ENCODE measurements around the gene SRGAP2B.
"Not testable (repeated sequence)": the region's sequence is repeated elsewhere in the genome, so short reads cannot be mapped to it uniquely, and the experiment has no call there.

Gene SRGAP2B

DNA sequence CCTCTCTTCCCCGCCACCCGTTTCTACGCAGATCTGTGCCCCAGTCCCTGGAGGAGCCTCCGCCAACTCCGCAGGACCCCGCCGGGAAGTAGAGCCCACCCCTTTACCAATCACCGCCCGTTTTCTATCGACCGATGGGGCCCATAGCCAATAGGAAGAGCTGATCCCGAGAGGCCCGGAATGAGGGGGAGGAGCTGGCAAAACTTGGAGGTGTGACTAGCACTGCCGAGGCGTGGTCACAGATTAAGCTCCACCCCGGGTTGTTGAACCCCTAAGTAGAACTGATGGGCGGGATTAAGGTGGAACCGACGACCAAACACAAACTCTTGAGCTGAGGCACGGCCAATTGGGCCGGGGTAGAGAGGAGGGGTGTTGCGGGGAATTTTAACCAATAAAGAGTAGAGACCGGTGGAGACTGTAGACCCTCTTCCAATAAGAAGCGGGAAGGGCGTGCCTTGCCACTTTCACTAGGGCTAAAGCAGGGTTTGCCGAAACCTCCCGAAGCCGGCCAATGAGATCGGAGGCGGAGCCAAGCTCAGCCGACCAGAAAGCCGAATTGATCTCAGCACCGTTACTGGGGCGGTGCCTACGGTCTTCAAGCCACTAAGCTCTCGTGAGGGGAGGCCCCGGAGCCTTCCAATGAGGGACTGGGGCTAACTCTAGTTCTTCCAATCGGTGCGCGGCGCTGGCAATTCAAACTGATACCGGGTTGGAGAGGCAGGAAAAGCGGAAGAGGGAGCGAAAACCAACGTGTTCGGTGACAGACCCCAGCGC is at the start of gene SRGAP2B, which contains the start of gene FAM72D:
SRGAP2B (minus strand) TSS at position 45 of the 774 bp plus-strand sequence. CDS start 2,427 bp downstream, outside the sequence.
FAM72D (plus strand) TSS at position 691 of the 774 bp plus-strand sequence. CDS start 874 bp downstream, outside the sequence.
- DNase-seq (ENCODE audit: insufficient read length, low spot score); FAIRE-seq: not testable (repeated sequence)

GRCh38 chr1:145144264-145144913 is 49.3 kb upstream of the SRGAP2B start:
- FAIRE-seq; DNase-seq (ENCODE audit: insufficient read length, low spot score): not testable (repeated sequence)

- FAIRE-seq; DNase-seq (ENCODE audit: insufficient read length, low spot score): not testable (repeated sequence)
Measured at GRCh38 chr1:145140549-145140948, 45.4 kb upstream of the SRGAP2B start.

DNA sequence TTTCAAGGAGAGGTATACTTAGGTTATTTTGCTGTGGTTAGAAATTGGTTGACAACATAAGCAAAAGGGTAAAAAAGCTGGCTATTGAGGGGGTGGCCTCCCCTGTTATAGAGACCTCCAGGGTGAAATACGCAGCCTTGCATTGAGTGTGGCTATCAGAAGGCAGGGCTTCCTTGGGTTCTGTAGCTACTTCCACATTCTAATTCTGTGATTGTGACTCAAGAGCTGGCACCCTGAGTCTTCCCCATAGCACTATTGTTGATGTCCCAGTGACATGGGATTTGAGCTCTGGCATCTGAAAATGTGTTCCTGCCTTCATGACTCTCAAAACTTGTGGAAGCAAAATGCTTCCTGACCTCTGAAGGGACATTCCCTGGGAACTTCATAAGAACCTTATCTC is 39.3 kb upstream of the SRGAP2B start:
- DNase-seq (ENCODE audit: insufficient read length, low spot score); FAIRE-seq: not testable (repeated sequence)

DNA sequence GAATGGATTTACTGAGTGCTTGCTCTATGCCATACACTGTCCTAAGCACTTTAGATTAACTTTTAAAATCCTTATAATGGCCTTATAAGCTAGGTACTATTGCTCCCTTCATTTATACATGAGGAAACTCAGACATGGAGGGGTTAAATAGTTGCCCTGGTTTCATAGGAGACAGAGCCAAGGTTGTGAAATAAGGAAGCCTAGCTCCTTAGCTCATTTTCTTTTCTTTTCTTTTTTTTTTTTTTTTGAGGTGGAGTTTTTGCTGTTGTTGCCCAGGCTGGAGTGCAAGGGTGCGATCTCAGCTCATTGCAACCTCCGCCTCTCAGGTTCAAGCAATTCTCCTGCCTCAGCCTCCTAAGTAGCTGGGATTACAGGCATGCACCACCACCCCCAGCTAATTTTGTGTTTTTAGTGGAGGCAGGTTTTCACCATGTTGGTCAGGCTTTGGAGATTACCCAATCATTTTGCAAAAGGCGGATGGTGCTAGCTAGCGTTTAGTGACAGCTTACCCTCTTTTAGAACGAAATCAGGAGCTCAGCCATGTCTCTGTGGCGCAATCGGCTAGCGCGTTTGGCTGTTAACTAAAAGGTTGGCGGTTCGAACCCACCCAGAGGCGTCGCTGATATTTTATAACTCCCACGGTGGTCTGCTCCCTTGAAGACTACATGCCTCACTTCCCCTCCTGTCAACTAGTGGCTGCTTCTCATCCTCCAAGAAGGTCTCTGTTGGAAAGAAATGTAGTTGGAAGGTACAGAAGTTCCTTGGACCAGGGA is 33.8 kb upstream of the SRGAP2B start:
- DNase-seq (ENCODE audit: insufficient read length, low spot score); FAIRE-seq: not testable (repeated sequence)

DNA sequence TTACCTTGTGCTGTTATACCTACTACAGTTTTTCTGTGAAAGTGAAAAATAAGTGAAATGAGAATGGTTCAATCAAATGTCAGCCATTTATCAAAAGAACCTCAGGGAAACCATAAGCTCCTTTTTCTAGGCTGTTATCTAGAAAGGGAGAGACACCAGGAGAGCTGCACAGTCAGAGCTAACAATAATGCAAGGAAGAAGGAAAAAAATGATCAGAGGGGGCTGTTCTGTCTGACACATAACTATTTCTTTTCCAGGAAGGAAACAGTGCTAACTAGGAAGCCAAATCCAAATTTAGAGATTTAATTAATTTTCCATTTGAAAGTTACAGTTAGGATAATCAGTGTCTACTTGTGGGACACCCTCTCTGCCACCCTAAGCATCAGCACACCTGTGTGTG is 32.0 kb upstream of the SRGAP2B start:
- not testable (repeated sequence) for DNase-seq (ENCODE audit: insufficient read length, low spot score); FAIRE-seq

- FAIRE-seq; DNase-seq (ENCODE audit: insufficient read length, low spot score): not testable (repeated sequence)
Measured at GRCh38 chr1:145125112-145125511, 30.0 kb upstream of the SRGAP2B start.

GRCh38 chr1:145123992-145124641 is 29.0 kb upstream of the SRGAP2B start:
- DNase-seq (ENCODE audit: insufficient read length, low spot score); FAIRE-seq: not testable (repeated sequence)

GRCh38 chr1:145123062-145123395 is 27.9 kb upstream of the SRGAP2B start:
- FAIRE-seq; DNase-seq (ENCODE audit: insufficient read length, low spot score): not testable (repeated sequence)

GRCh38 chr1:145122344-145123061 is 27.4 kb upstream of the SRGAP2B start:
- FAIRE-seq: not testable (repeated sequence)

GRCh38 chr1:145119842-145120241 is 24.7 kb upstream of the SRGAP2B start:
- DNase-seq (ENCODE audit: insufficient read length, low spot score); FAIRE-seq: not testable (repeated sequence)

More at GRCh38 chr1:145122344-145123061, 27.4 kb upstream of the SRGAP2B start:
- not testable (repeated sequence) for DNase-seq (ENCODE audit: insufficient read length, low spot score)

DNA sequence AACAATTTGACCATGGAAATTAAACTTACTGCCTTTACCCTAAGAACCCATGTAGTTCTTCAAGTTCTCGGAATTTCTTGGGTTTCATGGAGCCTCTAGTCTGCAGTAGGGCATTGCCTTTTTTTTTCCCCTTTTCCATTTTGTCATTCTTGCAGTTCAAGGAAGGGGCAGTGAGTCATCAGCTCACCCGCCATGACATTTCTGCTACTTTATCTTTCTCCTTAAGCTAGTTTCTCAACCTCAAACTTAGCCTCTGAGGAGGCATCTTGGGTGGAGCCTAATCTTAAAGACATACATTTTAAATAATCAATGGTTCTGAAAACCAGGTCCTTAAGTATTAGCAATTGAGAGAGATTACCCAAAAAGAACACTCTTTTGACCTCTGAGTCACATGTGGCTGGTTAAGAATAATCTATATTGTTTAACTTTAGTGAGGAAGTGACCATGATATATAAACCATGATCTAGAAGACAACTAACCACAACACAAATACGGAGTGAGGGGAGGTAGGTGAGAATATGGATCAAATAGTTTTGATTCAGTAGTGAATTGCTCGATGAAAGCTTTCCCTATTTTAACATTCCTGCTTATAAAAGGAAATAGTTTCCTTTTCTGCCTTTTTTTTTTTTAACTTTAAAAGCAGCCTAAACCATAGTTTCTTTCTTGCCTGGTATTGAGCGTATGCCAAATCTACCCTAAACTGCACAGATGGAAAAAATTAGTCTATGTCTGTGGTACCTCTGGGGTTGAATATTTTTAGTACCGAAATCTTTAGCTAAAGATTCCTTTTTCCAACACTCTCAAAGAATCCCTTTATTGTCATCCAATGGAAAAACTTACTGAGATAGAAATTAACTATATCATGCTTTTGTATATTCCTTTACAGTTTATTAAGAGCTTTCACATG is 20.7 kb upstream of the SRGAP2B start:
- DNase-seq (ENCODE audit: insufficient read length, low spot score); FAIRE-seq: not testable (repeated sequence)

GRCh38 chr1:145114560-145115057 is 19.5 kb upstream of the SRGAP2B start:
- FAIRE-seq; DNase-seq (ENCODE audit: insufficient read length, low spot score): not testable (repeated sequence)

DNA sequence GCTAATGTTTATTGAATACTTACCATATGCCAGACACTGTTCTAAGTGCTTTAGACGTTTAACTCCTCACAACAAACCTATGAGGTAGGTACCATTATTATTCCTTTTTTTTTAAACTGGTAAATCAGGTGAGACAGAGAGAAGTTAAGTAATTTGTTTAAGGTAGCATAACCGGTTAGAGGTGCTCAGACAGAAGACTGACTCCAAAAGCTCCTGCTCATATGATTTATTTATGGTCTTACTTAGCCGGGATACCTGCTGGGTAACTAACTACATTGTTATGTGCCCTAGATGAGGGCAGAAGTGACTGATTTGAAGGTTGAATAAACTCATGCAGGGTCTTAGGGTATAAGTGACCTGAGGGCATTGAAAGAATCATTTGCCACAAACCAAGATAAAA is 17.6 kb upstream of the SRGAP2B start:
- not testable (repeated sequence) for FAIRE-seq; DNase-seq (ENCODE audit: insufficient read length, low spot score)

GRCh38 chr1:145111674-145112073 is 16.5 kb upstream of the SRGAP2B start:
- FAIRE-seq; DNase-seq (ENCODE audit: insufficient read length, low spot score): not testable (repeated sequence)

DNA sequence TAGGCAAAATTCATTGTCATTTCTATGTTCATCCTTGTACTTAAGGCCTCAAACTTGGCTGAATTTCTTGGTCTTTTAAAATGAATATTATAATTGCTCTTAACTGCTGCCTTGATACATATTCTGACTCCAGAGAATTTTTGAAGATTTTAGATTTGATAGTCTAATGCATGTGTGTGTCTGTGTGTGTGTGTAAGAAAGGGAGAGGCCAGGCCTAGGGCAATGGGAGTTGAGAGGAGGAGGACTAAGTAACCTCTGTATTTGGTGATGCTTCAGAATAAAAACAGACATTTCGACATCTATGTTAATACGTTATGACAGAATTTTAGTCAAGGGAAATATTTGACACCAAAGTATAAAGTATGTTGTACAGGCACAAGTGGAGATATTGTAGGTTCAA is 8.2 kb upstream of the SRGAP2B start:
- FAIRE-seq; DNase-seq (ENCODE audit: insufficient read length, low spot score): not testable (repeated sequence)

- not testable (repeated sequence) for DNase-seq (ENCODE audit: insufficient read length, low spot score); FAIRE-seq
Measured at GRCh38 chr1:145101725-145102124, 6.6 kb upstream of the SRGAP2B start.

- not testable (repeated sequence) for FAIRE-seq; DNase-seq (ENCODE audit: insufficient read length, low spot score)
Measured at GRCh38 chr1:145094655-145095211, 395 bp downstream of the SRGAP2B start.

Data from D721Med (cell line).